ENCODE data around the gene AUTS2.

DNA sequence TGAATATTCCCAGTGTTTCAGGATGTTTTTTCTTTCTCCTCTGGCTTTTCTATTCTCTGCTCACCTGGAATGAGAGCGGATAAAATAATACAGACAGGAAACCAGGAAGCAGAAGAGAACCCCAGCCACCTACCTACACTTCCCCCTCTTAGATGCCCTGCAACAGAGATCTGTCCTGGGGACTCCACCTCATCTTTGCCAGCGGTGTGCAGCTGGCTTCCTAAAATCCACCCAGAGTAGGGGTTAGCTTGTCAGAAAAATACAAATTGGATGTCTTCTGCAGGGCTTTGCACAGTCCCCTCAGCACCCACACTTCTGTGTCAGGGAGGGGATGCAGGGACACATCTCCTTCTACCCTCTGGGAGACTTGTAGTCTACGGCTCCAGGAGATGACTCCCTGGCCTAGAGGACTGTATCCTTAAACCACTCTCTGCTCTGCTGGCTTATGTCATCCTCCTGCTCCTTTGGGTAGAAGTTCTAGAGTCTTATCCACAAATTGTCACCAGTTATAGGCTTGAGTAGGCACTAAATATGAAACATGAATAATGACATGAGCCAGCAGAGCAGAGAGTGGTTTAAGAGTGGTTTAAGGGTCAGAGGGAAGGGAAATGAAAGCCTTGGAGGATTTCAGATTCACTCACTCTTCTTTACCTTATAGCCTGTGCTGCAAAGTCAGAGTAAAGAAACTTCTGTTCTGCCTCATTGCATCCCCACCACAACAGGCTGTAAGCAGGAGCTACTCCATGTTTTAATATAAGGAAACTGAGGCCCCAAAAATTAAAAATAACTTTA, 749.4 kb downstream of the AUTS2 start:
- TF ChIP-seq CTCF (IDR thresholded peaks at IDR 0.05; ENCODE audit: low read length) = no peak
- TF ChIP-seq EZH2 (IDR thresholded peaks at IDR 0.05; ENCODE audit: borderline replicate concordance, low read length) = no peak

Measured in OCI-LY1 (cell line).